Neutrophil (primary cell): ENCODE measurements around the gene CELF3.

ENCODE experiments used
- H3K27ac ChIP-seq: fragments of 200-600 bp; sonication (generic); 2 replicates; pipeline ENCODE4 v1.5.1; 2016; ENCODE audit warnings: mild to moderate bottlenecking, moderate library complexity
- H3K27me3 ChIP-seq: fragments of 200-600 bp; sonication (generic); 2 replicates; pipeline ENCODE4 v1.6.0; 2016; ENCODE audit warnings: mild to moderate bottlenecking
- H3K36me3 ChIP-seq: fragments of 200-600 bp; sonication (generic); 2 replicates; pipeline ENCODE4 v1.5.1; 2017
- H3K4me1 ChIP-seq, 2 experiments: fragments of 200-600 bp in 1 of 2; sonication (generic) in 1 of 2; 1 replicate in 1 of 2; 2 replicates in 1 of 2; pipeline versions ENCODE4 v1.5.1 to v1.6.1; 2013 to 2016; ENCODE audit warnings: low read depth in 1 of 2, low read length in 1 of 2, mild to moderate bottlenecking in 1 of 2, moderate library complexity in 1 of 2; ENCODE audit not compliant: control insufficient read depth in 1 of 2, insufficient read depth in 1 of 2
- H3K4me3 ChIP-seq, 2 experiments: fragments of 200-600 bp in 1 of 2; sonication (generic) in 1 of 2; 1 replicate in 1 of 2; 2 replicates in 1 of 2; pipeline ENCODE4 v1.5.1; 2013 to 2016; ENCODE audit warnings: low read depth in 1 of 2, low read length in 1 of 2, mild to moderate bottlenecking in 1 of 2, moderate library complexity in 1 of 2
- H3K9me3 ChIP-seq: fragments of 200-600 bp; sonication (generic); 2 replicates; pipeline ENCODE4 v1.5.1; 2016
- TF ChIP-seq, protein P1 (sequence below): fragments of 200-600 bp; sonication (generic); IDR thresholded peaks from 2 replicates; pipeline ENCODE4 v1.5.1; 2016; ENCODE audit warnings: antibody characterized with exemption

The CELF3 gene

GRCh38 chr1:151716771-151717631, at the start of gene CELF3:
CELF3 (minus strand) TSS chr1:151716803; CDS start chr1:151716020, 783 bp downstream.
- Histone ChIP-seq H3K36me3 (no peaks in the 10 kb centered on the region), H3K9me3 (no peaks in the 10 kb centered on the region), H3K27me3 (peaks cover 98% of the 10 kb centered on the region), H3K27ac (no peak within 1 kb of the TSS), H3K4me3 (no peak within 1 kb of the TSS), H3K4me1 (peaks cover 15 to 20% of the 10 kb centered on the region in 2 experiments)
- TF ChIP-seq, protein P1, sequence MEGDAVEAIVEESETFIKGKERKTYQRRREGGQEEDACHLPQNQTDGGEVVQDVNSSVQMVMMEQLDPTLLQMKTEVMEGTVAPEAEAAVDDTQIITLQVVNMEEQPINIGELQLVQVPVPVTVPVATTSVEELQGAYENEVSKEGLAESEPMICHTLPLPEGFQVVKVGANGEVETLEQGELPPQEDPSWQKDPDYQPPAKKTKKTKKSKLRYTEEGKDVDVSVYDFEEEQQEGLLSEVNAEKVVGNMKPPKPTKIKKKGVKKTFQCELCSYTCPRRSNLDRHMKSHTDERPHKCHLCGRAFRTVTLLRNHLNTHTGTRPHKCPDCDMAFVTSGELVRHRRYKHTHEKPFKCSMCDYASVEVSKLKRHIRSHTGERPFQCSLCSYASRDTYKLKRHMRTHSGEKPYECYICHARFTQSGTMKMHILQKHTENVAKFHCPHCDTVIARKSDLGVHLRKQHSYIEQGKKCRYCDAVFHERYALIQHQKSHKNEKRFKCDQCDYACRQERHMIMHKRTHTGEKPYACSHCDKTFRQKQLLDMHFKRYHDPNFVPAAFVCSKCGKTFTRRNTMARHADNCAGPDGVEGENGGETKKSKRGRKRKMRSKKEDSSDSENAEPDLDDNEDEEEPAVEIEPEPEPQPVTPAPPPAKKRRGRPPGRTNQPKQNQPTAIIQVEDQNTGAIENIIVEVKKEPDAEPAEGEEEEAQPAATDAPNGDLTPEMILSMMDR: no peak

- Histone ChIP-seq H3K36me3 (peaks cover 10% of the 10 kb centered on the region), H3K9me3 (no peaks in the 10 kb centered on the region), H3K4me1 (peaks cover 13 to 17% of the 10 kb centered on the region in 2 experiments), H3K27me3 (peaks cover 4% of the 10 kb centered on the region), H3K27ac (peak overlapping the region; percentile 71), H3K4me3 (peak overlapping the region; percentile 63 to 67)
- TF ChIP-seq, protein P1: no peak
Observed at GRCh38 chr1:151763990-151764389, 47.4 kb upstream of the CELF3 start.

DNA sequence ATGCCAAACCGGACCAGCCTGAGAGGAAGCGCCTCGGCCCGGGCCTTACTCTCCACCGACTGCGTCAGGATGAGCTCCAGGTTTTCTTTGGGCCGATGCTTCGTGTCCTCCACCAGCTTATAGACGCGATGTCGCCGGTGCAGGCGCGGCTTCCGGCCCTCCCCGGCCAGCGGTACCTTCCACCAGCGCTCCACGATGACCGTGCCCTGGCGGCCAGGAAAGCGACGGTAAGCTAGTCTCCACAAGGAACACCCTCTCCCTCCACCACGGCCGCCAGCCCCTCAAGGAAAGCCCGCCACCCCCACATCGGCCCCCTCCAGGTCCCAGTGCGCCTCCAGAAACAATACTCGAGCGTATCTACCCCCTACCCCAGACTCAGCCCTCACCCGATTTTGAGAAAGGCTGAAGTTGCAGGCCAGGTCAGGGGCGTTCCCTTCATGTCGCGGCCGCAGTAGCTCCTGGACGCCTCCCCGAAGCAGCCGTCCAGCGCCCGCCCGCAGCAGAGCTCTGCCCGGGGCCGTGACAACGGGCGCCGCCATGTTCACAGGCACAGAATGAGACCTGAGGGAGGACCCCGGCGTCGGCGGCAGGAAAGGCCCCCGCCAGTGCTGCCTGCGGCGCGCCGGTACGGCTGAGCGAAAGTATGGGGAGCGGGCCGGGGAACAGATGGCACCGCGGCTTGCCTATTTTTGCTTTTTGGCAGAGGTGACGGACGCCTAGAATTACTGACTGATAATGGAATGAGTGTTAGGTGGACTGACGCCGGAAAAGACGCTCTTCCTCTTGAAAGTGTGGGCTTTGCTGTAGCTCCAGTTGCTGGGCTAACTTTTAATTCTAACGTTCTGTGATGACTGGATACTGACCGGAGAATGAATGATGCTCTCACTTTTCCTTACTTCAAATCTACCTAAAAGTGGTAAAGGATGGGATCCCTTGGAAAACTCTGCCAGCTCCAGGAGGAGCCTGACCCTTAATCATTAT, 46.6 kb upstream of the CELF3 start, which contains the start of gene MRPL9:
MRPL9 (minus strand) TSS at position 556 of the 981 bp plus-strand sequence; CDS start at position 539, 17 bp downstream.
- peaks cover 13 to 17% of the 10 kb centered on the region in 2 experiments for H3K4me1 ChIP-seq
- TF ChIP-seq, protein P1: no peak
- H3K27ac ChIP-seq: peak within 1 kb of the TSS; percentile 71
- H3K27me3 ChIP-seq: peaks cover 4% of the 10 kb centered on the region
- peaks cover 10% of the 10 kb centered on the region for H3K36me3 ChIP-seq
- H3K4me3 ChIP-seq: peak within 1 kb of the TSS; percentile 63 to 67
- H3K9me3 ChIP-seq: no peaks in the 10 kb centered on the region

GRCh38 chr1:151760597-151761385, 44.2 kb upstream of the CELF3 start:
- Histone ChIP-seq H3K9me3 (no peaks in the 10 kb centered on the region), H3K27ac (no peak overlapping the region), H3K4me1 (peaks cover 13 to 17% of the 10 kb centered on the region in 2 experiments), H3K36me3 (peaks cover 10% of the 10 kb centered on the region), H3K4me3 (no peak overlapping the region), H3K27me3 (no peaks in the 10 kb centered on the region)
- TF ChIP-seq, protein P1: no peak

GRCh38 chr1:151759241-151759640, 42.6 kb upstream of the CELF3 start:
- TF ChIP-seq, protein P1: no peak
- Histone ChIP-seq H3K27me3 (no peaks in the 10 kb centered on the region), H3K36me3 (peaks cover 10% of the 10 kb centered on the region), H3K27ac (no peak overlapping the region), H3K4me3 (no peak overlapping the region), H3K9me3 (no peaks in the 10 kb centered on the region), H3K4me1 (peaks cover 13% of the 10 kb centered on the region in 2 experiments)
